Activated CD8-positive, alpha-beta memory T cell treated with anti-CD3 and anti-CD28 coated beads, Interleukin-2, amount 50 U/mL, for 1 hour (primary cell): ENCODE data around the gene LAMA3.
"Not testable (repeated sequence)": the region's sequence is repeated elsewhere in the genome, so short reads cannot be mapped to it uniquely, and the experiment has no call there.

Experiments used
- DNase-seq: peaks from one replicate; pipeline ENCODE4 v3.0.0-alpha.2; 2020; ENCODE audit errors: extremely low read depth

LAMA3 gene

DNA sequence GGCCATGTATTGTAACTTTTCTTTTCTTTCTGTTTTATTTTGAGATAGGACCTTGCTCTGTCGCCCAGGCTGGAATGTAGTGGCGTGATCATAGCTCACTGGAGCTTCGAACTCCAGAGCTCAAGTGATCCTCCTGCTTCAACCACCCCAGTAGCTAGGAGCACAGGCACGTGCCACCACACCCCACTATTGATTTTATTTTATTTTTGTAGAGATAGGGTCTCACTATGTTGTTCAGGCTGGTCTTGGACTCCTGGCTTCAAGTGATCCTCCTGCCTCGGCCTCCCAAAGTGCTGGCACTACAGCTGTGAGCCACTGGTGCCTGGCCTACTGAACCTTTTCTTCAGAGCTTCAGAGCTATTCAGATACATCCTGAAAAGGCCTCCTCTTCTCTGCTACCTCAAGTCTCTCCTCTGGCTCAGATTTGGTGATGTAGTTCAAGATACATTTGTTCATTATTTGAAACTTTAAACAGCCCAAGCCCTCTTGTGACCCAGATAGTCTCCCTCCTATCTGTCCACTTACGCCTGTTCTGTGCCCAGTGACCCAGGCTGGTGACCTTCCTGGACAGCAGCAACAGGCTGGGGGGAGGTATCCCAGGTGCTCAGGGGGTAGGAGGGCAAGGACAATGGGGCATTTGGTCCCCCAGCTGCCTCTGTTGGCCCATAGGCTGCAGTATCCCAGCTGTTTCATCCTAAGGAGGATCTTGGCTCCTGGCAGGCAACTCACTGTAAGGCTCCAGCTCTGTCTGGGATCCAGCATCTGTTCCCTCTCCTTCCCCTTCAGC is 38.6 kb downstream of the LAMA3 start:
- DNase-seq = no peak

GRCh38 chr18:23730857-23731256 is 41.6 kb downstream of the LAMA3 start:
- DNase-seq = no peak

- DNase-seq = no peak
Measured at GRCh38 chr18:23731861-23732260, 42.6 kb downstream of the LAMA3 start.

DNA sequence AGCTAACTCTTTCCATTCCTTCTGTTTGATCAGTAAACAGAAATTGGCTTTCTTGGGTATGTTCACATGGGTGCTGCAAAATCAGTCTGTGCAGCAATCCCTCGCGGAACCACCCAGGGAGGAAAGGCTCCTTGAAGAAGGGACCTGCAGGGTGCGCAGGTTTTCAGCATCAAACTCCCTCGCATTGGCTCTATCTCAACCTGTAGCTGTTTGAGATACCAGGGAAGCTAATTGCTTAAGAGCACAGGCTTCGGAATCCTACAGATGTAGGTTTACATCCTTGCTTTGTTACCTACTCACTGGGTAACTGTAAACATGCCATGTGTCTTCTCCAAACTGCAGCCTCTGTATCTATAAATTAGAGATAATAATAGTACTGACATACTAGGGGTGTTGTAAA is 43.2 kb downstream of the LAMA3 start:
- DNase-seq = no peak

GRCh38 chr18:23733265-23733664 is 44.0 kb downstream of the LAMA3 start:
- not testable (repeated sequence) for DNase-seq

- DNase-seq = no peak
Measured at GRCh38 chr18:23733895-23734294, 44.6 kb downstream of the LAMA3 start.

DNA sequence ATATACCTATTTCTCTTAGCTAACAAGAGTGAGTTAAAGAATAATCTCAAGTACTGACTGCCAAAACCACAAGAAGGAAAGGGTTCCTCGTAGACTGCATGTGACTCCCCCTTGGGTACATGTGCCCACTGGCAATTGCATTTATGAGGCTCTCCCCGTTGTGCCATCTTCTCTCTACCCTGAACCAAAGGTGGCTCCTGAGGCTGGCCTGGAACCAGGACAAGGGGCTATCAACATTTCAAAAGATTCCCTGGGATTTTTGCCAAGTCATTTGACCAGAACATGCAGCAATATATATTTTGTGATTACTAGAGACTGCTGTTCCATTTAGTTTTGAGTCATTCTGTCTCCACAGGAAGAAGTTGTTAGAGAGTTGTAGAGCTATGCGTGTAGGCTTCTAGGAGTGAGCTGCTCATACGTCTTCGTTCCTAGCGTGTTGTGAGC is 45.8 kb downstream of the LAMA3 start:
- DNase-seq = no peak

GRCh38 chr18:23737578-23737977 is 48.3 kb downstream of the LAMA3 start:
- no peak for DNase-seq

DNA sequence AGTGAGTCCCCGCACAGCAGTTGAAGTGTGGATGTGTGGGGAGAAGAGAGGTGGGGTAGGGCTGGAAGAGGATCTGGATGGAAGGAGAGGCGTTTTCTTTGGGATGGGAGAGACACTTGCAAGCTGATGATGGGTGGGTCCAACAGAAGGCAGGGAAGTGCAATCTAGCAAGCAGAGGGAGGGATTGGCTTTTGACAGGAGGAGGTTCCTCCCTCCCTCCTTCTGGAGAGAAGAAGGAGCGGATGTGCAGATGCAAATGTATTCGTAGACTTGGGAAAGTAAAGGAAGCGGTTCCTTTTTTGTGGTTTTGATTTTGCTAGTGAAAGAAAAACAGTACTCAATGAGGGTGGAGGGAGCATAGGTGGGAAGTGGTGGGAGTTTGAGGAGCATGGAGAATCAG is 48.9 kb downstream of the LAMA3 start:
- DNase-seq = no peak

DNA sequence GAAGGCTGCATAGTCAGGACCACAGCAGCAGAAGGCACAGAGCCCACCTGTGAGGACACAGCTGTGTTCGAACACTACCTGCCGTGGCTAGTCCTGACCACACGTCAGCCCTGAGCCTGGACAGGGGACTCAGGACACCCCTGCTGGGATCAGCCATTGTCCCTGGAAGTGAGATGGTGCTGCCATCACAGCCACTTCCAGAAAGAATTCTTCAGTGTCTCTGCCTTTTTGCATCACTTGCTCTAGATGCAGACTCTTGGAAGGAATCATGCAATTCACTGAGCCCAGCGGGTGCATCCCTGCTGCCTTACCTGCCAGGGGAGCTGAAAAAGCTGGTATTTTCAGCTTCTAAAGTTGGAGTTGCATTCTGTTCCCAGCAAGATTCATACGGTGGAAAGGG is 49.3 kb downstream of the LAMA3 start:
- no peak for DNase-seq

DNA sequence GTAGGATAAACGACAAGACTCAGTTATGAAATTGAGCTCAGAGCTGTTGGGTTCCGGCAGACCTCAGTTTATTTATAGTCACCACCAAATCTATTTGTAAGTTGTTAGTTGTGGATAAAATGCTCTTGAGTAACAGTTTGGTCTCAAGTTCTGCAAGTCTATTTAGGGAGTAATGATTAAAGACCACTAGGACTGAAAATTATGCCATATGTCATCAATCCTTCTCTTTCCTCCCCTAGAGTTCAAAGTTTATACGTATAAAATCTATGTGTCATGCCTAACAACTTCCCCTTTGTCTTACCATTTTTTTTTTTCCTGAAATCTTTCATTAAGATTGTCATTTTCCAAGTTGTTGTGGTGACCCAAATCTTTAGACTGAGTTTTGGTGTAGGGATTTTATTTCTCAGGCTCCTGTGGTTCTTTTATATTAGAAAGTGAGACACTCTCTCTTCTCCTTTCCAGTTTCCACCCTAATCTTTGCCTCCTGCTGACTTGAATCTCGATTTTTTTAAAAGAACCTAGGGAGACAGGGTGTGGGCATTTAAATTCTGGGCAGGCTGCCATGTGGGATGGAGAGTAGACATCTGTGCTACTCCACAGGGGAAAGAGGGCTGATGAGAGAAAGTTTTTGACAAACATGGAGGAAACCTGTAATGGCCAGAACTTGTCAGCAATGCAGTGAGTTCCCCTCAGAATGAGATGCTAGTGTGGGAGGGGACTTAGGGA is 51.0 kb downstream of the LAMA3 start:
- no peak for DNase-seq

GRCh38 chr18:23741967-23742366 is 52.7 kb downstream of the LAMA3 start:
- DNase-seq = not testable (repeated sequence)

- DNase-seq = no peak
Measured at GRCh38 chr18:23743733-23744333, 54.6 kb downstream of the LAMA3 start.

DNA sequence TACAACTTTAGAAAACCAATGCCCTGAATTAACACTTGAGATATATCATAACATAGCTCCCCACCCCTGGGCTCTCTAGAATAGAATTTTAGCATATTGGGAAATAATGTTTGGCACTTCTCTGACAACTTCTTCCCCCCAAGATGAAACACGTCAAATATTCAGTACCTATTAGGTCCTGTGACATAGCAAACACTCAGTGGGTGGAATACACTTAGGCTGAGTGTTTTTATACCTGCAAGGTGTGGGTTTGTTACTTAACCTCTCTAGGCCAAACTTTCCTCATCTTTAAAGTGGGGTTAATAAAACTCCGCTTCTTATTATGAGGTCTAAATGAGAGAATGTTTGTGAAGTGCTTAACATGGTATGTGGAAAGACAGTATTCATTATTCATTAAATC is 56.1 kb downstream of the LAMA3 start:
- DNase-seq = no peak

DNA sequence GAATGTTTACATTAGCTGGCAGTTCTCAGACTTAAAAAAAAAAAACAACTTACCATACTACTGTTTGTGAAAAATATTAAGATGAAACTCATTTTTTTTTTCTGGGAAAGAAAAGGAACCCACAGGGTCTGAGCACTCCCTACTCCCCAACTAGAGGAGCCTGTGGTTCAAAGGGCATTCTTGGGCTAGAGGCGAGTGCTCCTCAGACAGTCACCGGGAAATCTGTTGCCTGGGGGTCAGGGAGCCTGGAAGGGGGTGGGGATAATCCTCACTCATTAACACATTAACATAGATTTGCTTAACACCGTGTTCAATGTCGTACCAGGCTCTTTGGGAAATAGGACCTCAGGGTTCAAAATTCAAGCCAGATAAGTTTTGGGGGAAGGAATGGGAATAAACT is 57.6 kb downstream of the LAMA3 start:
- DNase-seq = no peak

- DNase-seq = no peak
Measured at GRCh38 chr18:23752363-23752762, 63.1 kb downstream of the LAMA3 start.

GRCh38 chr18:23752796-23753195 is 63.5 kb downstream of the LAMA3 start:
- no peak for DNase-seq

DNA sequence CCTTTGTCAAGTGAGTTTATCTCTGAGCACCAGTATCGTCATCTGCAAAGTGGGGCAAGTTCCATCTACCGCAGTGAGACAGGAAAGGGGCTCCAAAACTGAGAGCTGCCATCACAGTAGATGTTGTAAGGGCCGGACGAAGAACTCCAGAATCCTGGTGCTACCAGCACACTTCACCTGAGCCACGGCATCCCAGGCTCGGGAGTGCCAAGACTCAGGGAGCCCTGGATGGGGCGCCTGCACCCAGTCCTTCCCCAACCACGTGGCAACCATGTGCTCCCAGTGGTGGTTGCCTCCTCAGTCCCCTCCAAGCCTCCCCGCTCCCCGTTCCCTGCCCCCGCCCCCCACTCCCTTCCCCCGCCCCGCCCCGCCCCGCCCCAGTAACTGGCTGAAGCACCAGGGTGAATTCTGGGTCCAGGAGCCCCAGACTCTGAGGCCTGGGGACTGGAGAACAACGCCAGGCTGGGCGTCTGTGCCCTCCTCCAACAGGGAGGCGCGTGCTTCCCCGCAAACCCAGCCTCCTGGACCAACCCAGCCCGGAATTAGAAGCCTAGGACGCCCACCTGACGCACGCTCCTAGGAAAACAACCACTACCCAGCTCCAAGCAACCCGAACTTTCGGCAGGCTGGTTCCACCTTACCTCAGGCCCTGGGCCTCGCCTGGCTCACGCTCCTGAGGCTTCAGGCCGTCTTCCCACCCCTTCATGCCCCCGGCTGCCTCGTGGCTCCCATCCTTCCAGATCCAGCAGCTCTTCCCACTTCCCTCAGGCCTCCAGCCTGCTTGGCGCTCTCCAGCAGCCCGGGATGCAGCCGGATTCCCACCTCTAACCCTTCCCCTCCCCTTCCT is 67.6 kb downstream of the LAMA3 start:
- no peak for DNase-seq

DNA sequence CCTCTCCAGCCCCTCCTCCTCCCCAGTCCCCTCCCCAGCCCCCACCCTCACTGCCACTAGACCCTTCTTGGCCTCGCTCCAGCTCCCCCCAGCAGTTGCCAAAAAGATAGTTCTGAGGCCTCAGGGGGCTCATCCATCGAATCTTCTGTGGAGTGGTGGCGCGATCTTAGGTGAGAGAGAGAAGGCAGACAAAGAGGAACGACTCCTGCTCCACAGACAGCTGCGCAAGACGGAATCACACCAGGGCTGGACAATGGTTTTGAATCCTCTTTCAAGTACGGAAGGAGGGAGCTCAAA is 68.1 kb downstream of the LAMA3 start:
- no peak for DNase-seq

DNA sequence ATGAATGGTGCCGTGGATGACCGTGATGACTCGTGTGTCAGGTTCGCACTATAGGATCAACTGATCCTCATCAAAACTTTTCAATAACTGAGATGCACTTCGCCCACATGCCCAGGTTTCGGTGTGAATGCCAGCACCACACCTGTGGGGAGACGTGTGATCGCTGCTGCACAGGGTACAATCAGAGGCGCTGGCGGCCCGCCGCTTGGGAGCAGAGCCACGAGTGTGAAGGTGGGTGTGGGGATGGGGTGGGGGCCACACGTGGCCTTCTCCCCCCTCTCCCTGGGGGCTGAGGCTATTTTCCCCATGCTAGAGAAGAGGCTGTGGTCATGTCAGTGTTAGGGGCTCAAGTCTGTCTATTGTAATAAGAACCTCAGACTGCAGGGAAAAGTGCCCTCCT is 69.0 kb downstream of the LAMA3 start:
- no peak for DNase-seq

DNA sequence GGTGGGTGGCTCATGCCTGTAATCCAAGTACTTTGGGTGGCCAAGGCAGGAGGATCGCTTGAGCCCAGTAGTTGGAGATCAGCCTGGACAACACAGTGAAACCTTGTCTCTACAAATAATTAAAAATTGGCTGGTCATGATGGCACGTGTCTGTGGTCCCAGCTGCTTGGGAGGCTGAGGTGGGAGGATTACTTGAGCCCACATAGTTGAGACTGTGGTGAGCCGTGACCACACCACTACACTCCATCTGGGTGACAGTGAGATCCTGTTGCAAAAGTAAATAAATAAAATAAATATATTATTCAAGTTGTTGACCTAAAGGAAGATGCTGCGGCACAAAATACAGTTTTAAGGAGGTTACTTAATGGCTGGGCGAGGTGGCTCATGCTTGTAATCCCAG is 72.7 kb downstream of the LAMA3 start:
- DNase-seq = no peak

DNA sequence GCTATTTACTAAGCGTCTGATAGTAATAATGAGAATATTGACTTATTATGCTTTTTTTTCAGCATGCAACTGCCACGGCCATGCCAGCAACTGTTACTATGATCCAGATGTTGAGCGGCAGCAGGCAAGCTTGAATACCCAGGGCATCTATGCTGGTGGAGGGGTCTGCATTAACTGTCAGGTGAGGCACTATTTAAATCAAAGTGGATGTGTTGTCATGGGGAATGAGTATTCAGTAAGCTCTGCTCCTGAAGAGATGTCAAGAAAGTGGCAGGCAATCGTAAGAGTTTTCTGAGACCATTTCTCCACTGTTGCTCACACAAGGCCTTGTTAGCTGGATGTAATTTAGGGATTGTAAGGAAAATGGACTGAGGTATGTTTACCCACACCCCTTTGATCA is 74.1 kb downstream of the LAMA3 start:
- DNase-seq = no peak
